Activated CD4-positive, alpha-beta T cell treated with anti-CD3 and anti-CD28 coated beads for 4 hours (primary cell): ENCODE data around the gene CRY2.

Experiments used
- DNase-seq, 2 donors: peaks; one replicate each; pipeline ENCODE4 v3.0.0-alpha.2; 2020

The CRY2 gene

DNA sequence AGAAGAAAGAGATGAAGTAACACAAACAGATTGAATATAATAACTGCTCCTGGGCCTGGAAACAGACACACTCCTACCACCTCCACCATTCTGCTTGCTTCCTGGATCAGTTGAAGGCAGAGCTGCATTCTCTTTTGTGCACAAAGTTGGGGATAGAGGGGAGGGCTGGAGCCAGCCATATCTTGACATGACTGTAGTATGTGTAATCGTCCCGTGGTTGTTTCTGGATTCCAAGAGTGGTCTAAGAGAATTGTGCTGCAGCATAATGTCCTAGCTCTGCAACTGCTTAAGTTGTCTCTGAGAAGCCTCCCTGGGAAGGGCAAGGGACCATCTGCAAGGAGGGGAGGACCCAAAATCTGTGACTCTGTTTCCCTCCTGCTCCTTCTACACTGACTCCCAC, 3.2 kb downstream of the CRY2 start:
- no peak for DNase-seq

DNA sequence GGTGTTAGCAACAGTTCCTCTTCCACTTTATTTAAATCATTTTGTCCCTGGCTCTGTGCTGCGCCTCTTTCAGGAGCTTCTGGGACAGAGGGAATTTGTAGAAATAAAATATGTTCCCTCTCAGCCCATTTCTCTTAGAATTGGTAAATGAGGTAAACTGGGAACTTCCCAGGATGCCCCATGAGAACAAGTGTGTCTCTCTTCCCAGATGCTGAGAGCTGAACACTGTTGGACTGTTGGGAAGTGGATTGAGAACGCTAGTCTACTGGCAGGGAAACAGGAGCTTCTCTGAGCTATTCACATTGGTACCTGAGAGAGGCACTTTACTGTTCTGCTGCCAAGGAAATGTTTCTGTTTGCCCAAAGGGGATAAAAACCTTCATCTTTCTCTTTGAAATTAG, 4.0 kb downstream of the CRY2 start:
- no peak for DNase-seq

DNA sequence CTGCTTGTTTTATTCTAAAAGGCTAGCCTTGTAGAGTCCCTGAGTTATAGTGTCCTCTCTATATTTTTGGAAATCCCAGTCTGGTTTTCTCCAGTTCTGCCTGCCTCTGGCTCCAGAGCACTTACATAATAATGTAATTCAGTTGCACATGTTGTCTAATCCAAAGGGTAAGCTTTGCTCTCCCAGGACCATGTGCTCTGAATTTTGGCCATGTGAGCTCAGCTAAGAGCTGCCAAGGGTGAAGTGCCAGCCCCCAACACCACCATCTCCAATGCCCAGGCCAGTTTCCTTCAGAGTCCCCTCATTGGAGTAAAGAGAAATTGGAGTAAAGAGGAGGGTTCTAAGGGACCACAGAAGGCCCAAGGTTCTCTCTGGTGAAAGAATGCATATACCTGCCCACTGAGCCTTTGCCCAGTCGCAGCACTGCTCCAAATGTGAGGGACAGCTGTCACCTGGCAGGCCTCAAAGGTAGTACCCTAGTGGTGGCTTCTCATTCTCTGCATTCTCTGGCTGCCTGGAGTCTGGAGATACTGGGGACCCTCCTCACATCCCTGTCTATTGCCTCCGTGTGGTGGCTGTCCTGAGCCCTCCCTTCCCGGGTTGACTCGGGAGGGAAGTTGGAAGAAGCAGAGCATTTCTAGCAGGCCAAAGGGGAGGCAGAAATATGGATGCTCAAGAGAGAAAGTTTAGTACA, 4.9 kb downstream of the CRY2 start:
- no peak for DNase-seq

DNA sequence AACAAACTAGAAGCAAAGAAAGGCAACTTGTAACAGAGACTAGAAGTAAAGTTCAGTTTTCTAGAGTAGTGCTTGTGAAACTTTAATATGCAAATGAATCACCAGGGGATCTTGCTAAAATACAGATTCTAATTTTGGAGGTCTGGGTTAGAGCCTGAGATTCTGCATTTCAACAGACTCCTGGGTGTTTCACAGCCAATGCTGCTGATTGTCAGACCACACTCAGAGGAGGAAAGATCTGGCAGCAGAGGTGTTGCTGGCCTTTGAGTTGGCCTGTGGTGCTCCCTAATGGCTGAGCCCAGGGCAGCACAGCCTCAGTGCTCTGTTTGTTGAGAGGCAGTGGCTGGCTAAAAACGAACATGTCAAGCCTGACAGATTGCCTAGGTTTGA, 5.4 kb downstream of the CRY2 start:
- DNase-seq, result no peak

DNA sequence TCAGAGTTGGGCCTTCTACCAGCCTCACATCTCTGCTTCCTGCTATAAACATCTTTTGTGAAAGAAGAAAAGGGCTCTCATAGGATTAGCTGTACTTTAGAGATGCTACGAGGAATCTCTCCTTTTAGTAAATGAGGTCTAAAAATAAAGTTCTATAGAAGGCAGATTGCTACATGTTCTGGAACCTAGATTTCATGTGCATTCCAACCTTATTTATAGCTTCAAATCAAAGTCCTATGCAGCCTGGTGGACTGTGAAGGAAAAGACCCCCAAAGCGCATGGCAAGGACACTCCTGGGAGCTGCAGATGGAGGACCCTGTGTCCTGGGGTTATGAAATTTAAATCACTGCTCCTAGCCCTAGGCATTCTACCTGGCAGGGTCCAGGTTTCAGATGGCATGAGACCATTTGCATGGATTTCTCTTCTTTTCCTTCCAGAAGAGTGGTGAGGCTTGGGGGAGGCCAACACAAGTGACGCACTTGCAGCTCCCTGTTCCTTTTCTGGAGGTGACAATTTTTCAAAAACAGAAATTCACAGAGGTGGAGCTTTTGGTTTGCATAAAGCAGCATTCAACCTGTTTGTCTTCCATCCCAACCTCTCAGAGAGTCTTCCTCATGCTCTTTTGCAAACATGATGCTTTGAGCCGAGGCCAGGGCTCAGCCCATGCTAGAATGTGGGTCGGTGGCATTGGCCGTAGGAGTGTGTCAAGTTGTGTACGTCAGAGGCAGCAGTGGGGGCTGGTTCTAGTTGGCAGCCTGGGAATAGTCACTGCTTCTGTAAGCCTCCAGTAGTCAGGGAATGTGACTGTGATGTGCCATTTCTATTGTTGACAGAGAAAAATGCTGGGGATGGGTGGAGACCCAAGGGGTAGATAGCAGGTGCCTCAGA, 6.3 kb downstream of the CRY2 start:
- DNase-seq, result no peak

DNA sequence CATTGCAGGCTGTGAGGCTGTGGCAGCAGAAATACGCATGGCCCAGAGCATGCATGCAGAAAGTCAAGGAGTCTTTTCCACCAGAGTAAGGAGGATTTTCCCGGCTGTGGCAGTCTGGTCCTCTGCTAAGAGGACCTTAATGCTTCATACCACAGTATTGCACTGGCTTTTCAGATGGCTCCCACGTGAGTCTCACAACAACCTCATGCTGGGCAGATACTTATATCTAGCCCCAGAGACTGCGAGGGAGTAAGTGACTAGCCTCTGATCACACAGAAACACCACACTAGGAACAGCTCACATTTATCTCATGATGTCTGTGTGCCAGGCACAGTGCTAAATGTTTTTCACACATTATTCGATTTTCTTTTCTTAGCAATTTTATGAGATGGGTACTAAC, 8.0 kb downstream of the CRY2 start:
- DNase-seq, result no peak

DNA sequence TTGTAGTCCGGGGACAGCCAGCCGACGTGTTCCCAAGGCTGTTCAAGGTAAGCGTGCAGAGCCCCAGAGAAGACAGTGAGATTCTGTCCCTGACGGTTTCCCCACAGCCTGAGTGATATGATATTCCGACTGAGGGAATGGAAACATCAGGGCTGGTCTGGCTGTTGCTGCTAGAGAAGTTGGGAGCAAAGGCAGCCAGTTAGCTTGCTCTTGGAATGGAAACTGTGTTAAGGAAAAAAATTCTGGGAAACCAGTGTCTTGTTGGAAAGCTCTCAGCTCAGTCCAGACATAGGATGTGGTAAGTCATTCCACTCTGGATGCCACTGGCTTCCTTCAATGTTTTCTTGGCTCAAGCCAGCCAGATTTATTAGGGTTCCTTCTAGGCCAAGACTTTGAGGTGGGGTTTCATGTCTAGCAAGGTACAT, 8.8 kb downstream of the CRY2 start:
- DNase-seq, result no peak

DNA sequence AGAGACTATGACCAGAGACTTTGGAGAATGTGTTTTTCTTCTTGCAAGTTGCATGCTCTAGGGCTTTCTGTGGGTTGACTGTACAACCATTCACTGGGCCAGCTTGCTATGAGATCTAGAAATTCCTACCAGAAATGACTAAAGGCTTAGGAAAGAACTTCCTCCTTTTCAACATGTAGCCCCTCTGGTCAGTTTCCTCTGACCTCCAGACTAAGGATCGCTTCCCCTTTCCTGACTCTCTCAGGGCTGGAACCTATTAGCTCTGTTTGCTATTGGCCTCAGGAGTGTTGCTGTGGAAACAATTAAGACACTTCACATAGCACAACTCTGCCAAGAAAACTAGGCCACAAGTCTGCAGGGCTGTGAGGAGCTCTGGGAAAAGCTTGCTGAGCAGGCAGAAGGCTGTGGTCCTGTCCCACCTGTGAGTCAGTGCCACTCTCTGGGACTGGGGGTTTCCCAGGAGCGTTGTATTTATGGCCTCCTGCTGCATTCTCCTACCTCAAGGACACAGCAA, 10.7 kb downstream of the CRY2 start:
- DNase-seq, result no peak

DNA sequence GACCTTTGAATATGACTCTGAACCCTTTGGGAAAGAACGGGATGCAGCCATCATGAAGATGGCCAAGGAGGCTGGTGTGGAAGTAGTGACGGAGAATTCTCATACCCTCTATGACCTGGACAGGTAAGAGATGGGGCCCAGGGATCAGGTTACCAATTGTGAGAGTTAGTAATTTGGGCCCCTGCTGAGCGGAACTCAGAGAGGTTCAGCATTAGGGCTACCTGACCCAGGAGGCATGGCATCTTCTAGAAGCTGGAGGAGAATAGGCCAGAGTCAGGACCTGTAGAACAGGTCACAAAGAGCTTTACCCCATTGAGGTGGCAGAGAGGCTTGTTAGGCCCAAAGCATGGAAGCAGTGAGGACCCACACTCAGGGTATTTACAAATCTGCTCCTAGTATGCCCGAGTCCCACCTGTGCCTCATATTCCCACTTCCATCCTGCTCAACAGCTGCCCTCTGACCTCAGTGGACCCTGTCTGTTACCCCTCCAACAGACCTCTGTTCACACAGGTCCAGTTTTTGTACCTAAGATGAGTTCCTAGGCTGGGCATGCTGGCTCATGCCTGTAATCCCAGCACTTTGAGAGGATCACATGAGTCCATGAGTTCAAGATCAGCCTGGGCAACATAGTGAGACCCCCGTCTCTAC, 11.6 kb downstream of the CRY2 start:
- DNase-seq, result no peak

DNA sequence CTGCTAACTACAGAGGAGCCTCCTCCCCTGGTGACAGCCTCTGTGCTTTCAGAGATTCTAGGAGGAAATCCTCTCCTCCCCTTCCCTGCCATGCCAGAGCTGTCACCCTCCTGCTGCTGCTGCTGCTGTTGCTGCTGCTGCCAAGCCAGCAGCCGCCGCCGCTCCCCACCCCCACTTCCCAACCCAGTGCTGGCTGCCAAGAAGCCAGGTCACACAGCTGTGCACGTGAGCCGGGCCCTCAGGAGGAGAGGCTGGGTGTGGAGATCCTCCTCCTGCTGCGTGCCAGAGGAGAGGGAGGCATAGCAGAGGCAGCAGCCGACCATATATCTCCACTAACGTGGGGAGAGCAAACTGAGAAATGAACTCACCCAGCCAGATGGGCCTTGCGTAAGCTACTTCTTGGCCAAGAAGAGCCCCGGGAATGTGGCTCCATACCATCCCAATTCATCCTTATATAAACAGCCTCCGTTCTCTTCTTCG, 12.4 kb downstream of the CRY2 start:
- no peak for DNase-seq

DNA sequence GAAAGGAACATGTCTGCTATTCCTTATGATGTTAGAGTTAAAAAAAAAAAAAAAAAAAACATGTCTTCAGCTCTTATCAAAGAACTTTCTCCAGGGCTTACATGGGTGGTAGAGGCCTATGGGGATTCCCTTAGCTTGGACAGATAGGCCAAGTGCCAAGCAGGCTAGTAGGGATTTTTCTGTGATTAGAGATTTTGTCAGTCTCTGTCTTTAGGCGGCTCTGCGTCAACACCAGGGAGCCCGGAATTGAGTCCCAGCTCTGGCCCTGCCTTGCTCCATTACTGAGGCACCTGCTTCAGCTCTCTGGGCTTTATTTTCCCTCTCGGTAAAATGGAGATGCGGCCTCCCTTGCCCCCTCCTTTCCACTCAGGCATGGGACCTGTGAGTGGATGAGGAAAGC, 13.1 kb downstream of the CRY2 start:
- no peak for DNase-seq

DNA sequence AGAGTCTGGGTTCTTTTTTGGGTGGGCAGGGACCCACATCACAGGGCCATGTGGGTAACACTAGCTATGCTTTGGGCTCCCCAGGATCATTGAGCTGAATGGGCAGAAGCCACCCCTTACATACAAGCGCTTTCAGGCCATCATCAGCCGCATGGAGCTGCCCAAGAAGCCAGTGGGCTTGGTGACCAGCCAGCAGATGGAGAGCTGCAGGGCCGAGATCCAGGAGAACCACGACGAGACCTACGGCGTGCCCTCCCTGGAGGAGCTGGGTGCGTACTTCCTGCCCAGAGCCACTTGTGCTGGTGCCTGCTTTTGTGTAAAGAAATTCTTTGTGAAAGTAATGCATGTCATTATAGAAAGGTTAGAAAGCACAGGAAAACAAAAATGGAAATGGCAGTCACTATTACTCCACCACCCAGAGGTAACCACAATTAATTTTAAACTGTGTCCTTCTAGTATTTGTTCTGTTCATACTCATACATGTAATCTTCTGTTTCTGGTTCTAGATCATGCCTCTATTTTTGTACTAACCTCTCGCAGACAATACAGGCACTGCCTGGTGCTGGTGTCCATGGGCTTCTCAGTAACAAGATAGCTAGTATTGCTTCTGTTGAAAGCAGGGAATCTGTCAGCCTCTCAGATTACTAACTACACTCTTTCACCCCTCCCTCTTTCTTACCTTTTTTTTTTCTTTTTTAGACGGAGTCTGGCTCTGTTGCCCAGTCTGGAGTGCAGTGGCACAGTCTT, 13.7 kb downstream of the CRY2 start:
- DNase-seq, result no peak

DNA sequence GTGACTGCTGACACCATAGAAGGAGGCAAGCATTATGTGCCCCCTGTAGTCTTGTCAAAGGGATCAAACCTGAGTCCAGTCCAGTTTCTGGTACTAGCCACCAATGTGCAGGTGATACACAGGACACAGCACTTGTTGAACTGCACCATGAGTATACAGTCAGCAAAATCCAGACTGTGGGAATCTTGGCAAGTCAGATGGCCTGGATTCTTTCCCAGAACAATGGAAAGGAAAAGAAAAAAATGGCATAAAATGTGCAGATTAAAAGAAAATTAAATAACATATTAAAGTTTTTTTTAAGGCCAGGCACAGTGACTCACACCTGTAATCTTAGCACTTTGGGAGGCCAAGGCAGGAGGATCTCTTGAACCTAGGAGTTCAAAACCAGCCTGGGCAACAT, 16.8 kb downstream of the CRY2 start:
- DNase-seq, result no peak

DNA sequence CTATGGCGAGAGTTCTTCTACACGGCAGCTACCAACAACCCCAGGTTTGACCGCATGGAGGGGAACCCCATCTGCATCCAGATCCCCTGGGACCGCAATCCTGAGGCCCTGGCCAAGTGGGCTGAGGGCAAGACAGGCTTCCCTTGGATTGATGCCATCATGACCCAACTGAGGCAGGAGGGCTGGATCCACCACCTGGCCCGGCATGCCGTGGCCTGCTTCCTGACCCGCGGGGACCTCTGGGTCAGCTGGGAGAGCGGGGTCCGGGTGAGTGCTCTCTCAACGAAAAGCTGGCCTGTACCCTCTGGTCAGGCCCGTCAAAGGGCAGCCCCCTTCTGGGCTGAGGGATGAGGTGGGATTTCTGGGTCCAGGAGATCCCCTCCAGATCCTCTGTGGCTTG, 22.3 kb downstream of the CRY2 start:
- DNase-seq, result no peak

DNA sequence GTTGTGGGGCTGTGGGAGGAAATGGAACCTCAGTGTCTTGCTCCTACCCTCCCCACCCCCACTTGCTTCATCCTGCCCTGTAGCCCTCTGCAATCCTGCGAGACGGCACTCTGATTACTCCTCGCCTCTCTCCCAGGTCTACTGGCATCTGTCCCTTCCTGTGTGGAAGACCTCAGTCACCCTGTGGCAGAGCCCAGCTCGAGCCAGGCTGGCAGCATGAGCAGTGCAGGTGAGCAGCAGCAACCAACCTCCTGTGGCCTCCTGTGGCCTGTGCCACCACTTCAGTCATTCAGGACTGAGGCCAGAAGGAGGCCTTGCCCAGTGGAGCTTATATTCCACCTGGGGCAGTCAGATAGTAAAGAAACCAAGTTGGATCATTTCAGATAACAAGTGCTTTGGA, 23.4 kb downstream of the CRY2 start:
- no peak for DNase-seq

DNA sequence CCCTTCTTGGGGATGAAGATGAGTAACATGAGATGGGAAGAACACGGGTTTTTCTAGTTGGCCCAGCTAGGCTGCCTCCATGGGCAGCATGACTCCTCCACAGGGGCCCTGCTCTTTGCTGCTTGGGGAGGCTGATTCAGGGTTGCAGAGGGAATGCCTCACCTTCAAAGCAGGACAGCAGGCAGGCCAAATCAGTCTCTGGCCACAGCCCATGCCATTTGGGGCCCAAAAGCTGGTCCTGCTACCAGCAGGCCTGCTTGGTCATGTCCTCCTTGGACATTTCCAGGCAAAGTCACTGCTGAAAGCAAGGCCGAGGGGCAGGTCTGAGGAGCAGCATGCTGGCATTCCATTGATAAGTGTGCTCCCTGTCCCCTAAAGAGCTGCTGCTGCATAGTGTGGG, 24.4 kb downstream of the CRY2 start:
- no peak for DNase-seq

DNA sequence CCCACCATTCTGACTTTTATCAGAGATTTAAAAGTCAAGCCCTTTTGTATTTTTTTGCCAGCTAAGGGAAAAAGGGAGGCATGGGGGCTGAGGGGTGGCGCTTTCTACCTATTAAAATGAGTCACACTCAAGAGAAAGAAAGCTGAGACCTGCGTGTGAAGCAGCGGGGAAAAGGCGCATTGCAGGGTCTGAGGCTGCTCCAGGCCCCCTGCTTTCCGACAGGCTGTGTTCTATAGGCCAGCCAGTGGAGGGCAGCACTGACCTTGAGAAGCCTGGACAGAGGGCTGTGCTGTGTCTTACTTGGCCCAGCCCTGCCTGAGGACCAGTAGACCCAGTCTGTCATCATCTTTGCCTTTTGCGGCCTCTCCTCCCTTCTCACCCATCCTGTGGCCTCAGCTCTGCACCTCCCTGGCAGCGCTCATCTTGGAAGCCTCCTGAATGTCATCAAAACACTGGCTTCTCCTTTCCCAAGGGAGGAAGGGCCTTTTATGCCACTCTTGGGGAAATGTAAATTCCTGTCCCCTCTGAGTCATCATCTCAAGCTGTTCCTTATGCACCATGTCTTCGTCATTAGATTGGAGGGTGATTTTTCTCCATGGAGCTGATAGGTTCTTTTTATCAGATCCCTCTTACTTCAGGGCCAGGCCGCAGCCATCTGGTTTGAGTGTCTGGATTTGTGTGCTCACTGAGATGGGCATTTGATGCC, 25.5 kb downstream of the CRY2 start:
- DNase-seq, result no peak

DNA sequence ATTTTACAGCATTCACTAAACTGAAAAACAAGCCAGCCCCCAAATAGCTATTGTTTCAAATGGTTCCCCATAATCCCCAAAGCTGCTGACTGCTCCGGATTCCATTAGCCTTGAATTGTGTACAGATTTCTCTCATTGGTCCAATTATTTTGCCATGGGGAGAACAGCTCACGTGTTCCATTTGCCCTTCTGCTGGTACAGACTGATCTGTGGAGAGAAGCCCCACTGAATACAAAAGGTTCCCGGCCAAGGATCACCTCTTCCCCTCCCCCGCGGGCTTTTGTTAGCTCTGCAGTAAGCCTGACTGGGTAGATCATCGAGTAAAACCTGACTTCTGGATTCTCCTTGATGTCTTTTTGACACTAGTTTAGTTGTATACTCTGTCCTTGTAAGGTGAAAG, 29.1 kb downstream of the CRY2 start:
- DNase-seq, result no peak

DNA sequence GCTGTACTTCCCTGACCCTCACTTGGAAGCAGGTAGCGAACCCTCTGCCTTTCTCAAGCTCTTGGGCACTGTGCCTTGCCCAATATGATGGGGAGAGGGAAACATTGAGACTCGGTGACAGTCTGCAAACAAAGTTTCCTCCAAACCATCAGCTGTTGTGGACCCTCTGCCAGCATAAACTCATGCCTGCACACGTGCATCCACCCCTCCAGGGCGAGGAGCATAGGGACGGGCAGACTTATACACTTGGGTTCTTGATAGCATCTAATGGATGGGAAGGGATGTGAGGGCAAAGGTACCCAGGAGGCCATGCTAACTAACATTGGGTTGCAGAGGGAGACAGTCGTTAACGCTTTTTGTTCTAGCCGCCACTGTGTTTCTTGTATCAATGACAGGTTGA, 29.9 kb downstream of the CRY2 start:
- no peak for DNase-seq

DNA sequence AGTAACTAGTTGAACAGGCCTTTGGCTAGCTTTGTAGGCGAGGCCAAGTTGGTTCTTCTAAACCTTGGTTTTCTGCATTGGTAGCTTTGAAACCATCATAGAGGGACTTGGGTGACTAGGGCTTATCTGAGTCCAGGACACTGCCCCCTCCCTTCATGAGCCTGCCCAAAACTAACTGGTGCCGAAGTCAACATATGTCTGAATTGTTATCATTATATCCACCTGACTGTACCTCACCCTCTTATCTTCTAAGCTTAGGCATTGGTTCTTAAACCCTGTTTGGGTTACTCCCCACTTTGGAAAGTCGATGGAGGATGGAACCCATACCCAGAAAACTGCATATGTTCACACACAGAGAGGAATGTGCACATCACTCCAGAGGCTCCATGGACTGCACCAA, 30.6 kb downstream of the CRY2 start:
- no peak for DNase-seq

DNA sequence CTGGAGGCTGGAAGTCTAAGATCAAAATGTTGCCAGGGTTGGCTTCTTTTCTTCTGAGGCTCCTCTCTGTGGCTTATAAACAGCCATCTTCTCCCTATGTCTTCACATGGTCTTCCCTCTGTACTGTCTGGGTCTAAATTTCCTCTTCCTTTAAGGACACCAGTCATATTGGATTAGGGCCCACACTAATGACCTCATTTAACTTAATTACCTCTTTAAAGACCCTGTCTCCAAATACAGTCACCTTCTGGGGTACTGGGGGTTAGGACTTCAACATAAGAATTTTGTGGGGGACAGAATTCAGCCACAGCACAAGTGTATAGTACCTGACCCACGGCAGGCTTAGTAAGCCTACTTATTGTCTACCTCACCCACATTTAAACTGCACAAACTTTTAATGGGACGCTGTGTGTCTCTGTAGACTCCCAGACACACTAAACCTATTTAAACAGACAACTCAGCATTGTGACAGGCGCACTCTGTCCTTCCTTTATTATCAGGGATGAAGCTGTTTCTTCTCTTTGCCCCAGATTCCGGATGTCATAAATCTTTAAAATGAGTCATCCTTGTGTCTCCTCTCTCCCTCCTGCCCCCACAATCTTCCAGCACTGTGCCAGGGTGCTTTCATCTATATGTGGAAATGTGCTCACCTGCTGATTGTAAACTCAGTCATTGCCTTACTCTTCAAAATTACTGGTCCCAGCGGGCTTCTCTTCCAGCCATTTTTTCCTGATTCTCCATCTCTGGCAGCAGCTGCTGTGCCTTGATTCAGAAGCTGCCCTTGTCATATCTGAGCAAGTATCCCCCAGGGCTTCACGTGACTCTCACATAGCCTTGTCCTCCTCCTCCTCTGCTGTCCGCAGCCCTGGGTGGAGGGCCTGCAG, 32.8 kb downstream of the CRY2 start:
- no peak for DNase-seq
